Inflammatory macrophage (primary cell): ENCODE data around the gene LRRC26.
A peak's percentile ranks its signal among the peaks of the same experiment; 100 is the strongest.

Experiments used
- DNase-seq, 2 donors: peaks; one replicate each; pipeline ENCODE4 v3.0.0-alpha.2; 2020 to 2022

LRRC26 gene

GRCh38 chr9:137149942-137150616 lies 19.8 kb downstream of the LRRC26 start:
- no peak for DNase-seq

GRCh38 chr9:137149363-137149762 lies 20.5 kb downstream of the LRRC26 start:
- DNase-seq: no peak

DNA sequence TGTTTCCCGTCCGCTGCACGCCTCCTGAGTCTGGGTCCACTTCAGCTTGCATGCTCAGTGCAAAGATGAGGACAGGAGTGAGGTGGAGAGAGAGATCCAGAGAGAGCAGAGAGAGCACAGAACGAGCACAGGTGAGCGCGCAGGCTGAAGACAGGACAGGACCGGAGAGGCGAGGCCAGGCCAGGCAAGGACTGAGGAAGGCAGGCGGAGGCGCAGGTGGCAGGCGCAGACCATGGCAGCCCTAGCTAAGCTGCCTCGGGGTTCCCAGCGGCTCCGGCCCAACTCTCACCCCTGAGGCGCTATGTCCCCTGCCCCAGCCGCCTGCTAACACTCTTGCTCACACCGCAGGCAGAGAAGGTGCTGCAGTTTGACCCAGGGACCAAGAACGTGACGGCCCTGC lies 21.2 kb downstream of the LRRC26 start:
- no peak for DNase-seq

DNA sequence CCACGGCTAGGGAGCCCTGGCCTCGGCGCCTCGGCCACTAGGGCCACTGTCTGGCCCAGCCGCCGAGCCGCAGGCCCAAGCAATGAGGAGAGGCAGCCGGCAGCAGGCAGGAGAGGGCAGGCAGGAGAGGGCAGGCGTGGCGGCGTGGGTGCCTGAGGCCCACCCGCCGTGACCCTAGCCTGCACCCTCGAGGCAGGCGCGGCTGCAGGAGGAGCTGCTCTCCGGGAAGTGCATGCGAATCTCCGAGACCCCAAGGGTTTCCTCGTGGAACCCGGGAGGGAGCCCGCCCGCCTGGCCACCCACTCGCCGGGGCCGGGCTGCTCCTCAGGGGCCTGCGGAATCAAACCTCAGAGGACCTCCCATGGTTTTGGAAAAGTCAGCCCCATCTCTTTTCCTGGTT lies 21.6 kb downstream of the LRRC26 start:
- no peak for DNase-seq

GRCh38 chr9:137147793-137148160 lies 22.1 kb downstream of the LRRC26 start:
- no peak for DNase-seq

GRCh38 chr9:137147091-137147792 lies 22.6 kb downstream of the LRRC26 start:
- DNase-seq: no peak

DNA sequence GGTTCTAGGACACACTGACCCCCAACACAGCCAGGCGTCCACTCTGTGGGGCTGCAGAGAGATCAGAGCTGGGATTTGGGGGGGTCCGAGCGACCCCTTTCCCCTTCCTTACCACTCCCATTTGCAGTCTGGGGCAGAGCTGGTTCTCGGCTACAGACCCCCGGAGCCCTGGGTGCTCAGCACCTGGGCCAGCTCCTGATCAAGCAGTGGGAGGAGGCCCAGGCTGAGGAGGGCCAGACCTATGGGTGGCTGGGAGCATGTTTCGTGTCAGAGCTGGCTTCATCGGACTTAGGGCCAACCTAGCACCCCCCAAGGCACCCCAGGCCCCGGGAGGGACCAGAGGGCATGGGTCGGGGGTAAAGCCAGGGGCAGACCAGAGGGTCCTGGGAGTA lies 23.3 kb downstream of the LRRC26 start:
- DNase-seq: no peak

DNA sequence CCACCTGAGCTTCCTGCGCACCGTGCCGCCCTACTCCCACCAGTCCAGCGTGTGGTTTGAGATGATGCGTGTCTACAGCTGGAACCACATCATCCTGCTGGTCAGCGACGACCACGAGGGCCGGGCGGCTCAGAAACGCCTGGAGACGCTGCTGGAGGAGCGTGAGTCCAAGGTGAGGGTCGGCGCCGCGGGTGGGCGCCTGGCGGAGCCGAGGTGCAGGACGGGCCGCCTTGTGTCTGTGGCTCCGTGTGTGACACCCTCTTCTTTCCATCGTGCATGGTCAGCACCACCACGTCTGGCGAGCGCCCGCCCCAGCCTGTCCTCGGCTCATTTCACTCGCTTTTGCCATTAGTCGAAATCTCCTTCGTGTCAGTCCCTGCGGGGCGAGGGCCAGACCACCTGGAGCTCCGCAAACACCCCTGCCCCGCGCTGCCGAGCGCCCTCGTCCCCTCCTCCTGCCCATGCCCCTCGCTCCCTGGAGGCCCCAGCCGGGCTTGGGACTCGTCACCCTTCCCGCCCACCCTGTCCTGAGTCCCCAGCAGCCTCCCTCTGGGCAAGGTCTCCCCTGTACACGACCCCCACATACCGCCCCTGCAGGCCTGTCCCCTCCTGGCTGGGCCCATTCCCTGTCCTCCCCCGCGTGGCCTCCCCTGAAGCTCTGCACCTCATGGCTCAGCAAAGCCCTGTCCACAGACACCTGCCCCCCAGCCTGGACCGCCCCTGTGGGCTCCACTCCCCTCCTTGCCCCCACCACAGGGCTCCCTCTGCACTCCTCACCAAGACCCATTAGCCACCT lies 23.9 kb downstream of the LRRC26 start:
- no peak for DNase-seq

GRCh38 chr9:137143459-137143858 lies 26.4 kb downstream of the LRRC26 start:
- no peak for DNase-seq

GRCh38 chr9:137141976-137142936 lies 27.6 kb downstream of the LRRC26 start:
- DNase-seq: no peak

DNA sequence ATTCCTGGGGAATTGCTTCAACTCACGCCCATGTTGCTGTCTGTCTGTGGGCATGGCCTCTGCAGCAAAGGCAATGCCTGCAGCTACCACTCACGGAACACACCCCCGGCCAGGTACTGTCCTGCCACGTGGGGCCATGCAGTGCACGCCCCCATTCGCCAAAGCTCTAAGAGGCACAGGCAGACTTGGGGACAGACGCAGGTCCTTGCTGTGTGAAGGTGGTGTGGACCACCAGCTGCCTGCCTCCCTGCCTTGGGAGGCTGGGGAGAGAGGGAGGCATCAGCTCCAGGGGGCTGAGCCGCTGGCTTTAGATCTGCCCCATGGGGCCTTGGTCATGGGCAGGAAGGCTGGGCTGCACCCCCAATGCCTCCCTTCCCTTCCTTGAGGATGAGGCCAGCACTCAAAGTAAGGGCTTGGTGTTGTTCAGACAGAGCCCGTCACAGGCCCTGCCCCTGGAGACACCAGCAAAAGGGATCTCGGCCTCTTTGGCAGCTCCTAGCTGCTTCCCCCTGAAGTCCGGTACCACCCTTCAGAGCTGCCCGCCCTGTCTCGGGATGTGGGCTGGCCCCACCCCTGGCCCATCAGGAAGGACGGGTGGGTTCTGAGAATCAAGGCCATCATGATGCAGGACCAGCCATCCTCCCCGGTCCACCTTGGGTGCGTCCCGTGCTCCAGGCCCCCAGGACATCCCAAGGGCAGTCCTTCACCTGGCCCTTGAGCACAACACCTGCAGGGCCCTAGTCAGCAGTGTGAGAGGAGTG lies 28.6 kb downstream of the LRRC26 start:
- DNase-seq: no peak

GRCh38 chr9:137140151-137141012 lies 29.5 kb downstream of the LRRC26 start:
- no peak for DNase-seq

DNA sequence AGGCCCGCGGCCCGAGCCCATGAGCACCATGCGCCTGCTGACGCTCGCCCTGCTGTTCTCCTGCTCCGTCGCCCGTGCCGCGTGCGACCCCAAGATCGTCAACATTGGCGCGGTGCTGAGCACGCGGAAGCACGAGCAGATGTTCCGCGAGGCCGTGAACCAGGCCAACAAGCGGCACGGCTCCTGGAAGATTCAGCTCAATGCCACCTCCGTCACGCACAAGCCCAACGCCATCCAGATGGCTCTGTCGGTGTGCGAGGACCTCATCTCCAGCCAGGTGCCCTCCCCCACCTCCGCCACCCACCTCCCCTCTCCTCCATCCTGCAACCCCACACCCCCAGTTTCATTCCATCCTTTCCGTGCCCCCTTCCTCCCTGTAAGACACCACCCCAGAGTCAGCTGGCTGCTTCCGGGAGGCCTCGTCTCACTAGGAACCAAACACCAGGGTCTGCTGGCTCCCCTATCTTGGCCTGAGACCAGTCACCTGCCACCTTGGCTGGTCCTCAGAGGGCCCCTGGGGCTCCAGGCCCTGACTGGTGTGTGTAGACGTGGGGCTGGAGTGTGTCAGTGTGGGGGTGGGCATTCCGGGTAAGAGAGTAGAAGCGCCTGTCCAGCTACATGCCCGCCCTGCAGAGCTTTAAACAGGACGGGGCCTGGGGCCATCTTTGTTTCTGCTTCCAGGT lies 30.2 kb downstream of the LRRC26 start:
- DNase-seq: no peak

DNA sequence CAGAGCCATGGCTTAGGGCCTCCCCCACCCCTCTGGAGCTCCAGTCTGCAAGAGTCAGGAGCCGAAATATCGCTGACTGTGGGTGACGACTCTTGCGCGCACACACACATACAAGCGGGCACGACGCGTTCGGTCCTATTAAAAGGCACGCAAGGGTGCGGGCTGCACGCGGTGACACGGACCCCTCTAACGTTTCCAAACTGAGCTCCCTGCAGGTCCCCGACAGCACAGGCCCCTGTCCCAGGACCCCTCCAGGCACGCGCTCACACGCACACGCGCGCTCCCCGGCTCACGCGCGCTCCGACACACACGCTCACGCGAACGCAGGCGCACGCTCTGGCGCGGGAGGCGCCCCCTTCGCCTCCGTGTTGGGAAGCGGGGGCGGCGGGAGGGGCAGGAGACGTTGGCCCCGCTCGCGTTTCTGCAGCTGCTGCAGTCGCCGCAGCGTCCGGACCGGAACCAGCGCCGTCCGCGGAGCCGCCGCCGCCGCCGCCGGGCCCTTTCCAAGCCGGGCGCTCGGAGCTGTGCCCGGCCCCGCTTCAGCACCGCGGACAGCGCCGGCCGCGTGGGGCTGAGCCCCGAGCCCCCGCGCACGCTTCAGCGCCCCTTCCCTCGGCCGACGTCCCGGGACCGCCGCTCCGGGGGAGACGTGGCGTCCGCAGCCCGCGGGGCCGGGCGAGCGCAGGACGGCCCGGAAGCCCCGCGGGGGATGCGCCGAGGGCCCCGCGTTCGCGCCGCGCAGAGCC lies 31.0 kb downstream of the LRRC26 start, which contains the start of gene GRIN1:
Gene GRIN1, plus strand, starts transcription at position 433 of the 746 bp plus-strand sequence. CDS start 333 bp downstream, outside the sequence.
- peak in 1 of 2 donors; percentile 20 for DNase-seq

- no peak for DNase-seq
Observed at GRCh38 chr9:137138058-137138721, 31.7 kb downstream of the LRRC26 start.

GRCh38 chr9:137136881-137137607 lies 32.8 kb downstream of the LRRC26 start:
- no peak for DNase-seq

DNA sequence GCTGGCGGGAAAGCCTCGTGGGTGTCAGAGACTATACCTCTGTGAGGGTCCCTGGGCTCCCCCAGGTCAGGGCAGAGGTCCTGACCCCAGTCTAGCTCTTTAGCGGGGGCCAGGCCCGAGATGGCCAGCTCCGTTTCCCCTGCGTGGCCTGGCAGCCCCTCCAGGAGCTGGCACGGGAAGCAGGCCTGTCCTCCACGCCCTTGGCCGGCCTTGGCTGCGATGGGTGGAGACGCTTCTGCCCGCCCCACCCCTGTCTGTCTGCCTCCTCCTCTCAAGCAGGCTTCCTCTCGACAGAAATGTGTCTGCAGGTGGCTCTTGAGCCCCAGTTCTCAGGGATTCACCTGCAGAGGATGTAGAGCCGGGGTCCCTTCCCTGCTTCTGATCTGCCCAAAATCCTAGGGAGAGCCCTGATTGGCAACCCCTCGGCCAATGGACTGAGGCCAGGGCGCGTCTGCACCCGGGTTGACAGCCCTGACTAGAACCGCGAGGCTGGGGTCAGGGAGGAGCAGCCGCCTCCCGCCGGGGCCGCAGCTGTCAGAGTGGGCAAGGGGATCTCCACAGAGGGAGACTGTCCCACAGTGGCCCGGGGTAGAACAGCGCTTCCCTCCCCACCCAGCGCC lies 33.5 kb downstream of the LRRC26 start:
- DNase-seq: no peak
